ENCODE measurements around the gene BRAT1. TPM values are rescaled to one million over a fixed set of nuclear protein-coding genes. Genes with fewer than 3 reads are reported as not detected.
A peak's percentile ranks its signal among the peaks of the same experiment; 100 is the strongest.

BRAT1 gene
- total and polyA plus RNA-seq, 2 donors (not counting 1 experiment from before 2014, with no cell fraction given) = 36.8 to 68.3 TPM

DNA sequence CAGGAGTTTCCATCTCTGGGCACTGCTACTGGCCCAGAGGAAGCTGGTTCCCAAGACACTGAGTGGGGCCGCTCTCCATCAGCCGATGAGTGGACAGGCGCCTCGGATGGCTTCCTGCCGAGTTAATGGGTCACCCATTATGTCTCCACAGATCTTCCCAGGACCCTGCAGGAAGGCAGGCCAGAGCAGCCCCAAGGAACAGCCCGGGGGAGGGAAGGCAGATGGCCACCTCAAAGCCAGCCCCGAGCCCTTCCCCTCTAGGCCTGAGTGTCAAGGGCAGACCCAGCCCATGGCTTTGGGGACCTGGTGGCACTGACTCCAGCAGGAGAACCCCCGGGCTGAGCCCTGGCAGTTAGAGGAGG, 39.1 kb downstream of the BRAT1 start:
- WGBS (ENCODE audit: insufficient coverage) = 97% methylated on average over 8 of the region's 8 CpGs
- peaks cover 0 to 2% of the 10 kb centered on the region in 2 experiments for H3K36me3 ChIP-seq (replicated peaks in 1 of 2; ENCODE audit: control extremely low read depth in 1 of 2, control insufficient read depth in 1 of 2, extremely low read depth in 1 of 2, insufficient read depth in 2 of 2, low read length in 1 of 2)
- no peak overlapping the region for H3K4me2 ChIP-seq (replicated peaks; ENCODE audit: low read depth, low read length, poor library complexity, severe bottlenecking)
- peaks cover 36 to 48% of the 10 kb centered on the region in 2 donors for H3K4me1 ChIP-seq (ENCODE audit: control insufficient read depth in 2 of 2, insufficient read depth in 2 of 2, low read length in 2 of 2)
- ChIA-PET CTCF (no interaction called here), POLR2A (interaction anchor here (0.6 to 1.2 kb wide), 2 partner anchors 12 to 275 kb away, joined by 3 to 4 read pairs; no protein-coding TSS in a partner anchor)
- Mint-ChIP-seq H3K4me3 (no peak overlapping the region), H3K9me3 (ENCODE audit: insufficient read depth) (no peaks in the 10 kb centered on the region), H3K27ac (peak overlapping the region; percentile 61), H3K4me1 (peaks cover 49% of the 10 kb centered on the region), H3K27me3 (no peaks in the 10 kb centered on the region)
- no peak for DNase-seq
- H2AFZ ChIP-seq (ENCODE audit: insufficient read depth, low read depth, low read length, poor library complexity, severe bottlenecking) = no peak overlapping the region
- peaks cover 12% of the 10 kb centered on the region for H4K20me1 ChIP-seq (ENCODE audit: control insufficient read depth, insufficient read depth, low read length, poor library complexity, severe bottlenecking)
- ATAC-seq (ENCODE audit: low read depth) = no peak
- no peak overlapping the region for H3K9ac ChIP-seq (ENCODE audit: low read length)
- no peaks in the 10 kb centered on the region for H3K27me3 ChIP-seq (replicated peaks in 1 of 4; ENCODE audit: control extremely low read depth in 1 of 4, control insufficient read depth in 3 of 4, insufficient read depth in 4 of 4, low read length in 3 of 4)
- peaks cover 28% of the 10 kb centered on the region for H3K79me2 ChIP-seq (ENCODE audit: control insufficient read depth, insufficient read depth, low read length)
- intact Hi-C loops (cut with micrococcal nuclease) = no loop called here
- H3K9me3 ChIP-seq (ENCODE audit: control extremely low read depth in 1 of 3, control insufficient read depth in 2 of 3, insufficient read depth in 1 of 3, low read length in 2 of 3) = no peaks in the 10 kb centered on the region
- no peak overlapping the region for H3K4me3 ChIP-seq (ENCODE audit: control extremely low read depth in 1 of 5, extremely low read depth in 1 of 5, insufficient read depth in 1 of 5, low read depth in 2 of 5, low read length in 4 of 5)
- TF ChIP-seq, protein P1, sequence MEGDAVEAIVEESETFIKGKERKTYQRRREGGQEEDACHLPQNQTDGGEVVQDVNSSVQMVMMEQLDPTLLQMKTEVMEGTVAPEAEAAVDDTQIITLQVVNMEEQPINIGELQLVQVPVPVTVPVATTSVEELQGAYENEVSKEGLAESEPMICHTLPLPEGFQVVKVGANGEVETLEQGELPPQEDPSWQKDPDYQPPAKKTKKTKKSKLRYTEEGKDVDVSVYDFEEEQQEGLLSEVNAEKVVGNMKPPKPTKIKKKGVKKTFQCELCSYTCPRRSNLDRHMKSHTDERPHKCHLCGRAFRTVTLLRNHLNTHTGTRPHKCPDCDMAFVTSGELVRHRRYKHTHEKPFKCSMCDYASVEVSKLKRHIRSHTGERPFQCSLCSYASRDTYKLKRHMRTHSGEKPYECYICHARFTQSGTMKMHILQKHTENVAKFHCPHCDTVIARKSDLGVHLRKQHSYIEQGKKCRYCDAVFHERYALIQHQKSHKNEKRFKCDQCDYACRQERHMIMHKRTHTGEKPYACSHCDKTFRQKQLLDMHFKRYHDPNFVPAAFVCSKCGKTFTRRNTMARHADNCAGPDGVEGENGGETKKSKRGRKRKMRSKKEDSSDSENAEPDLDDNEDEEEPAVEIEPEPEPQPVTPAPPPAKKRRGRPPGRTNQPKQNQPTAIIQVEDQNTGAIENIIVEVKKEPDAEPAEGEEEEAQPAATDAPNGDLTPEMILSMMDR (IDR thresholded peaks at IDR 0.05) = no peak
- no peak for TF ChIP-seq EZH2 (IDR thresholded peaks at IDR 0.05; ENCODE audit: borderline replicate concordance, insufficient read depth, low read depth, low read length, poor library complexity, severe bottlenecking)
- H3K27ac ChIP-seq (ENCODE audit: low read length in 2 of 2) = no peak overlapping the region

DNA sequence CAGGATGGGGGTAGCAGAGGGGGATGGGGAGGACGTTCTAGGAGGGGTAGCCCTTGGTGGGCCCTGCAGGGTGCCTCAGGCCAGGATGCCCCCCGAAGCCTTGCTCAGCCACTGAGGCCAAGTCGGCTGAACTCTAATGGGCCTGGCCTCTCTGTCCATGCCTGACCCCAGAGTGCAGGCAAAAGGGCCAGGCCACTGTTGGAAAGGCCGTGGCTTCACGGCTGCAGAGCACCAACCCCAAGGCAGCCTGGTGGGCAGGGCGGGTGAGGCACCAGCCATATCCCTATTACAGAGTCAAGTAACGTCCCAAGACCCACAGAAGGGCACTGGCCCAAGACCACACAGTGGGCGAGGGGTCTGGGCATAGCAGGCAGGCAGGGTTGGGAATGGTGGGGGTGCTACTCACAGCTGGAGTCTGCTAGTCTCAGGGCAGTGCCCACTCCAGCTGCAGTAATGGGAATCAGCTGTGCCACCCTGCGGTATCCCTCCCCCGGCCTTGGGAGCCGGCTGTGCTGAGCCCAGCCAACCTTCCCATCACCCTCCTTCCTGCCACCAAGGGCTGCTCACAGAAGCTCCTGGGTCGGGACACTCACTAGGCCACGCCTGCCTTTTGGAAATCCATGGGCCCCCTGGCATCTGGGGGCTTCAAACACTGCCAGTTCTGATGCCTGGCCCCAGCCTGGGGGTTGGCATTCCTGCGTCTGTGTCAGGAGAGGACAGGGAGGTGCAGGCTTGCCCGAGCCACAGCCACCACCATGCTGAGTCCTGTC, 39.7 kb downstream of the BRAT1 start:
- H2AFZ ChIP-seq (ENCODE audit: insufficient read depth, low read depth, low read length, poor library complexity, severe bottlenecking) = no peak overlapping the region
- no peak overlapping the region for H3K4me3 ChIP-seq (ENCODE audit: control extremely low read depth in 1 of 5, extremely low read depth in 1 of 5, insufficient read depth in 1 of 5, low read depth in 2 of 5, low read length in 4 of 5)
- H3K27me3 Mint-ChIP-seq = no peaks in the 10 kb centered on the region
- ATAC-seq (ENCODE audit: low read depth) (no peak), DNase-seq (no peak)
- peaks cover 52% of the 10 kb centered on the region for H3K4me1 Mint-ChIP-seq
- POLR2A ChIA-PET = interaction anchor here (0.6 to 1.2 kb wide), 2 partner anchors 13 to 275 kb away, joined by 3 to 4 read pairs; no protein-coding TSS in a partner anchor
- no peaks in the 10 kb centered on the region for H3K27me3 ChIP-seq (replicated peaks in 1 of 4; ENCODE audit: control extremely low read depth in 1 of 4, control insufficient read depth in 3 of 4, insufficient read depth in 4 of 4, low read length in 3 of 4)
- WGBS (ENCODE audit: insufficient coverage) = 90% methylated on average over 15 of the region's 15 CpGs
- H3K9me3 ChIP-seq (ENCODE audit: control extremely low read depth in 1 of 3, control insufficient read depth in 2 of 3, insufficient read depth in 1 of 3, low read length in 2 of 3) = no peaks in the 10 kb centered on the region
- H3K79me2 ChIP-seq (ENCODE audit: control insufficient read depth, insufficient read depth, low read length) = peaks cover 22% of the 10 kb centered on the region
- CTCF ChIA-PET = no interaction called here
- H4K20me1 ChIP-seq (ENCODE audit: control insufficient read depth, insufficient read depth, low read length, poor library complexity, severe bottlenecking) = peaks cover 7% of the 10 kb centered on the region
- peaks cover 39 to 53% of the 10 kb centered on the region in 2 donors for H3K4me1 ChIP-seq (ENCODE audit: control insufficient read depth in 2 of 2, insufficient read depth in 2 of 2, low read length in 2 of 2)
- no peak overlapping the region for H3K4me2 ChIP-seq (replicated peaks; ENCODE audit: low read depth, low read length, poor library complexity, severe bottlenecking)
- H3K9ac ChIP-seq (ENCODE audit: low read length) = no peak overlapping the region
- H3K27ac Mint-ChIP-seq = peak overlapping the region; percentile 61
- H3K27ac ChIP-seq (ENCODE audit: low read length in 2 of 2) = no peak overlapping the region
- H3K9me3 Mint-ChIP-seq (ENCODE audit: insufficient read depth) = no peaks in the 10 kb centered on the region
- no peak overlapping the region for H3K4me3 Mint-ChIP-seq
- intact Hi-C loops (cut with micrococcal nuclease) = no loop called here
- TF ChIP-seq, protein P1 (IDR thresholded peaks at IDR 0.05) = no peak
- TF ChIP-seq EZH2 (IDR thresholded peaks at IDR 0.05; ENCODE audit: borderline replicate concordance, insufficient read depth, low read depth, low read length, poor library complexity, severe bottlenecking) = no peak
- H3K36me3 ChIP-seq (replicated peaks in 1 of 2; ENCODE audit: control extremely low read depth in 1 of 2, control insufficient read depth in 1 of 2, extremely low read depth in 1 of 2, insufficient read depth in 2 of 2, low read length in 1 of 2) = peaks cover 0 to 2% of the 10 kb centered on the region in 2 experiments

All from B cell (primary cell).